Epithelial cell of prostate (primary cell): ENCODE data around the gene DNAJA2.

ENCODE experiments used
- DNase-seq: peaks from one replicate; pipeline ENCODE4 v3.0.0-alpha.2; 2011; ENCODE audit warnings: low read depth, low spot score
- H3K27ac ChIP-seq: fragments of 450-650 bp; 2 replicates; pipeline ENCODE4 v1.5.1; 2017; ENCODE audit warnings: mild to moderate bottlenecking

The DNAJA2 gene

GRCh38 chr16:46906360-46907060, 67.0 kb downstream of the DNAJA2 start:
- DNase-seq: no peak
- no peak overlapping the region for H3K27ac ChIP-seq
